OCI-LY1 (cell line): ENCODE data around the gene ANP32E.
"Not testable (repeated sequence)": the region's sequence is repeated elsewhere in the genome, so short reads cannot be mapped to it uniquely, and the experiment has no call there.

ENCODE experiments used
- H2AFZ ChIP-seq: fragments of 200-600 bp; sonication (generic), shearing (Covaris generic); 2 replicates; pipeline ENCODE4 v1.6.0; 2014; ENCODE audit warnings: antibody characterized with exemption, mild to moderate bottlenecking, low read length
- H3F3A ChIP-seq: fragments of 200-600 bp; sonication (generic), shearing (Covaris generic); 2 replicates; pipeline ENCODE4 v1.6.0; 2014; ENCODE audit warnings: mild to moderate bottlenecking, antibody characterized with exemption, low read length, moderate library complexity; ENCODE audit not compliant: insufficient read depth
- H3K27ac ChIP-seq: fragments of 200-600 bp; sonication (generic); 2 replicates; pipeline ENCODE4 v1.5.1; 2014; ENCODE audit warnings: low read length, mixed run types, mild to moderate bottlenecking, low read depth; ENCODE audit not compliant: poor library complexity, severe bottlenecking
- H3K27me3 ChIP-seq: fragments of 200-600 bp; sonication (generic); 2 replicates; pipeline ENCODE4 v1.6.0; 2014; ENCODE audit warnings: antibody characterized with exemption, mild to moderate bottlenecking, low read length, moderate library complexity; ENCODE audit not compliant: insufficient read depth
- H3K36me3 ChIP-seq: fragments of 200-600 bp; sonication (generic); 2 replicates; pipeline ENCODE4 v1.6.1; 2014; ENCODE audit warnings: mild to moderate bottlenecking, antibody characterized with exemption, low read length, moderate library complexity, mixed read lengths; ENCODE audit not compliant: insufficient read depth
- H3K4me1 ChIP-seq: fragments of 200-600 bp; sonication (generic); 2 replicates; pipeline ENCODE4 v1.5.1; 2014; ENCODE audit warnings: mild to moderate bottlenecking, low read length, moderate library complexity; ENCODE audit not compliant: insufficient read depth, severe bottlenecking
- H3K4me2 ChIP-seq: fragments of 200-600 bp; sonication (generic), shearing (Covaris generic); 2 replicates; pipeline ENCODE4 v1.6.1; 2014; ENCODE audit warnings: low read length
- H3K4me3 ChIP-seq: fragments of 200-600 bp; sonication (generic); 2 replicates; pipeline ENCODE4 v1.5.1; 2014; ENCODE audit warnings: low read length, low read depth, mild to moderate bottlenecking, mixed read lengths; ENCODE audit not compliant: poor library complexity, severe bottlenecking
- H3K79me2 ChIP-seq: fragments of 200-600 bp; shearing (Covaris generic); 2 replicates; pipeline ENCODE4 v1.6.1; 2016; ENCODE audit warnings: mixed run types, low read length, mixed read lengths; ENCODE audit not compliant: insufficient read depth
- H3K9ac ChIP-seq: fragments of 200-600 bp; sonication (generic), shearing (Covaris generic); 2 replicates; pipeline ENCODE4 v1.6.1; 2014; ENCODE audit warnings: mild to moderate bottlenecking, low read length, mixed read lengths
- H3K9me2 ChIP-seq: fragments of 200-600 bp; sonication (generic), shearing (Covaris generic); 2 replicates; pipeline ENCODE4 v1.6.1; 2014; ENCODE audit warnings: low read depth, mild to moderate bottlenecking, low read length, mixed read lengths
- H3K9me3 ChIP-seq: fragments of 200-600 bp; shearing (Covaris generic); 2 replicates; pipeline ENCODE4 v1.6.1; 2014; ENCODE audit warnings: low read length, mixed read lengths
- H4K20me1 ChIP-seq: fragments of 200-600 bp; sonication (generic), shearing (Covaris generic); 2 replicates; pipeline ENCODE4 v1.6.0; 2016; ENCODE audit warnings: mild to moderate bottlenecking, low read length; ENCODE audit not compliant: insufficient read depth
- EZH2 ChIP-seq: fragments of 200-600 bp; sonication (generic), shearing (Covaris generic); IDR thresholded peaks from 2 replicates; pipeline ENCODE4 v1.8.0; 2017; ENCODE audit warnings: borderline replicate concordance, mixed run types, mild to moderate bottlenecking, antibody characterized with exemption, low read length, moderate library complexity, mixed read lengths
- TF ChIP-seq, protein P1 (sequence below): fragments of 200-600 bp; sonication (generic), shearing (Covaris generic); IDR thresholded peaks from 2 replicates; pipeline ENCODE4 v1.5.1; 2017; ENCODE audit warnings: mild to moderate bottlenecking, antibody characterized with exemption, low read length, moderate library complexity, mixed read lengths

The ANP32E gene

DNA sequence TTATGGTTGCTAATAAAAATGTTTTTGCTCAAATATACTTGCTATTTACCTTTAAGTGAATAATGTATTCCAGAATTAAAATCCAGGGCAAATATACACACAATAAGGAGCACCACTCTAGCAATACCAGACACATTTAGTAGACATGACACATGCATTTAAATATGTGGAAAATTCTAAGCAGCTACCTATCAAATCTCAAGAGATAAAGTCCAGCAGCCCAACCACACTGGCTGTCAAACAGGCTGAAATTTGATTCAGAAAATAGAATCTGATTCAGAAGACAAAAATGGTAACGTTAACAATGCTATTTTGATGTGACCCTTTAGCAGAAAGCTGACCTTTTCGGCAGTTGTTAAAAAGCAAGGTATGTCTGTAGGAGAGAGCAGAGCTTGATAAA is 43.9 kb downstream of the ANP32E start:
- no peaks in the 10 kb centered on the region for H3K9me3 ChIP-seq
- H3K9ac ChIP-seq: no peak overlapping the region
- no peaks in the 10 kb centered on the region for H4K20me1 ChIP-seq
- H3K79me2 ChIP-seq: no peaks in the 10 kb centered on the region
- H3K27ac ChIP-seq: no peak overlapping the region
- no peaks in the 10 kb centered on the region for H3K27me3 ChIP-seq
- no peaks in the 10 kb centered on the region for H3F3A ChIP-seq
- no peaks in the 10 kb centered on the region for H3K36me3 ChIP-seq
- H3K9me2 ChIP-seq: no peaks in the 10 kb centered on the region
- H2AFZ ChIP-seq: no peak overlapping the region
- TF ChIP-seq EZH2: no peak
- no peak overlapping the region for H3K4me2 ChIP-seq
- no peak overlapping the region for H3K4me3 ChIP-seq
- no peaks in the 10 kb centered on the region for H3K4me1 ChIP-seq

DNA sequence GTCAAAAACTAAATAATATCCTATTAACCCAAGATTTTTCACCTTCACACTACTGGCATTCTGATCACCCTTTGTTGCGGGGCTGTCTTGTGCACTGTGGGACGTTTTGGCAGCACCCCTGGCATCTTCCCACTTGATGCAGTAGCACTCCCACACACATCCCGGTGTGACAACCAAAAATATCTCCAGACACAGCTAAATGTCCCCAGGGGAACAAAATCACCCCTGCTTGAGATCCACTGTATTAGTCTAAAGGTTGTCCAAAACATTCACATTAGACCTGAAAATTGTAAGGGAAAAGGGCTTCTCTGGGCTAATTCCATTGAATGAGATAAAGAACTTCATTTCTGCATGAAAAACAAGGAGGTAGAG is 48.4 kb downstream of the ANP32E start:
- no peaks in the 10 kb centered on the region for H3K9me2 ChIP-seq
- H3K79me2 ChIP-seq: no peaks in the 10 kb centered on the region
- TF ChIP-seq, protein P1, sequence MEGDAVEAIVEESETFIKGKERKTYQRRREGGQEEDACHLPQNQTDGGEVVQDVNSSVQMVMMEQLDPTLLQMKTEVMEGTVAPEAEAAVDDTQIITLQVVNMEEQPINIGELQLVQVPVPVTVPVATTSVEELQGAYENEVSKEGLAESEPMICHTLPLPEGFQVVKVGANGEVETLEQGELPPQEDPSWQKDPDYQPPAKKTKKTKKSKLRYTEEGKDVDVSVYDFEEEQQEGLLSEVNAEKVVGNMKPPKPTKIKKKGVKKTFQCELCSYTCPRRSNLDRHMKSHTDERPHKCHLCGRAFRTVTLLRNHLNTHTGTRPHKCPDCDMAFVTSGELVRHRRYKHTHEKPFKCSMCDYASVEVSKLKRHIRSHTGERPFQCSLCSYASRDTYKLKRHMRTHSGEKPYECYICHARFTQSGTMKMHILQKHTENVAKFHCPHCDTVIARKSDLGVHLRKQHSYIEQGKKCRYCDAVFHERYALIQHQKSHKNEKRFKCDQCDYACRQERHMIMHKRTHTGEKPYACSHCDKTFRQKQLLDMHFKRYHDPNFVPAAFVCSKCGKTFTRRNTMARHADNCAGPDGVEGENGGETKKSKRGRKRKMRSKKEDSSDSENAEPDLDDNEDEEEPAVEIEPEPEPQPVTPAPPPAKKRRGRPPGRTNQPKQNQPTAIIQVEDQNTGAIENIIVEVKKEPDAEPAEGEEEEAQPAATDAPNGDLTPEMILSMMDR: no peak; the same call in 1 of the 2 replicates
- no peak for TF ChIP-seq EZH2
- no peak overlapping the region for H2AFZ ChIP-seq
- no peaks in the 10 kb centered on the region for H3F3A ChIP-seq
- no peak overlapping the region for H3K27ac ChIP-seq
- no peaks in the 10 kb centered on the region for H3K36me3 ChIP-seq
- no peak overlapping the region for H3K4me3 ChIP-seq
- H3K9ac ChIP-seq: no peak overlapping the region
- H3K4me2 ChIP-seq: no peak overlapping the region
- H3K9me3 ChIP-seq: no peaks in the 10 kb centered on the region
- no peaks in the 10 kb centered on the region for H4K20me1 ChIP-seq
- peaks cover 5% of the 10 kb centered on the region for H3K4me1 ChIP-seq
- no peaks in the 10 kb centered on the region for H3K27me3 ChIP-seq

DNA sequence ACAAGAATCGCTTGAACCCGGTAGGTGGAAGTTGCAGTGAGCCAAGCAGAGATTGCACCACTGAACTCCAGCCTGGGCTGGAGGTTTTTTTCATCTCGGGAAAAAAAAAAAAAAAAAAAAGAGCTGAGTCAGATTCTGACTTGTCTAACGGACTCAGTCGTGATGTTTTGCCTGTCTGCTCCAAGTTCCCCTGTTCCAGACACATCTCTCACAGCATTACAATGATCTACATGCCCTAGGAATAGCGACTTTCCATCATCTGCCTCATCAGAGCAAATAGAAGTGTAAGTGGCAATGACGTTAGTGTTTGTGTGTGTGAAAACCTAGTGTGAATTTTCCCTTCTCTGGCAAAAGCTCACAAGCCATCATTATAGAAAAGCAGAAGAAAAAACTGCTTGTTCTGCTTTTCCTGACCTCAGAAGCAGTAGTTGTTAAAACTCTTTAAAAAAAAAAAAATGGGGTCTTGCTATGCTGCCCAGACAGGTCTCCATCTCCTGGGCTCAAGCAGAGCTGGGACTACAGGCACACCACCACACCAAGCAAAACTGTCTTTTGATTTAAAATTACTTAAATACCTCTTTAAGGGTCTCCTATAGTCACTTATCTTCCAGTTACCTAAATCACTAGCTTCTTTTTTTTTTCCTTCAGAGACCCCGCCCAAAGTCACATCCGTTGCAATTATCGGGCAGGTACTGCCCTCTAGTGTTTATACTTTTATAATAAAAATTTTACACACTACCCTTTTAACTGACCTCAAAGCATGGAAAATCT is 48.9 kb downstream of the ANP32E start:
- H4K20me1 ChIP-seq: no peaks in the 10 kb centered on the region

DNA sequence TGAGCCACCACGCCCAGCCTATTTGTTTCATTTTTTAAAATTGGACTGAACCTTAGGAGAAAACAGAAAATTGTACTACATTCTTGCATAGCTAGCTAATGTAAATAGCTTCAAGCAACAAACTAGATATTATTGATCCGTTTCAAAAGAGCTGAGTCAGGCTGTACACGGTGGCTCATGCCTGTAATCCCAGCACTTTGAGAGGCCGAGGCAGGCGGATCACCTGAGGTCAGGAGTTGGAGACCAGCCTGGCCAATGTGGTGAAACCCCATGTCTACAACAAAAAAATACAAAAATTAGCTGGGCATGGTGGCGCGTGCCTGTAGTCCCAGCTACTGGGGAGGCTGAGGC is 49.5 kb downstream of the ANP32E start:
- not testable (repeated sequence) for H3K27me3 ChIP-seq, H3K79me2 ChIP-seq, H3K4me1 ChIP-seq, H2AFZ ChIP-seq, H3K4me2 ChIP-seq, H3K27ac ChIP-seq, H3K36me3 ChIP-seq, H3K9me3 ChIP-seq, H3K9ac ChIP-seq, H4K20me1 ChIP-seq, H3K4me3 ChIP-seq, H3K9me2 ChIP-seq, H3F3A ChIP-seq

More for the DNA sequence above, 48.9 kb downstream of the ANP32E start:
- Histone ChIP-seq H3K4me1 (peaks cover 5% of the 10 kb centered on the region), H3K4me3 (no peak overlapping the region), H3K27ac (no peak overlapping the region), H3K9me3 (no peaks in the 10 kb centered on the region), H3K9ac (no peak overlapping the region), H2AFZ (no peak overlapping the region), H3K79me2 (no peaks in the 10 kb centered on the region), H3F3A (no peaks in the 10 kb centered on the region), H3K9me2 (no peaks in the 10 kb centered on the region), H3K4me2 (no peak overlapping the region), H3K36me3 (no peaks in the 10 kb centered on the region), H3K27me3 (no peaks in the 10 kb centered on the region)
- TF ChIP-seq EZH2: no peak
- TF ChIP-seq, protein P1: peak; percentile 61
